Effector CD4-positive, alpha-beta T cell (primary cell): ENCODE measurements around the gene PDZD7.
A peak's percentile ranks its signal among the peaks of the same experiment; 100 is the strongest.

ENCODE experiments used
- DNase-seq: peaks from one replicate; pipeline ENCODE4 v3.0.0-alpha.2; 2020

PDZD7 gene

GRCh38 chr10:101000127-101000914 lies 30.6 kb downstream of the PDZD7 start:
- no peak for DNase-seq

GRCh38 chr10:100999742-101000126 lies 31.2 kb downstream of the PDZD7 start, which contains the start of gene LZTS2:
Gene LZTS2 (plus strand): TSS chr10:100999808. CDS start chr10:101002539, 2,731 bp downstream.
- no peak for DNase-seq

- DNase-seq: peak; percentile 70
These were observed 31.8 kb downstream of the PDZD7 start for GRCh38 chr10:100998991-100999741.

GRCh38 chr10:100998183-100998990 lies 32.5 kb downstream of the PDZD7 start:
- DNase-seq: peak; percentile 55

GRCh38 chr10:100997360-100998182 lies 33.4 kb downstream of the PDZD7 start:
- peak; percentile 72 for DNase-seq

- peak; percentile 21 for DNase-seq
These were observed 34.1 kb downstream of the PDZD7 start for GRCh38 chr10:100996678-100997359.

GRCh38 chr10:100995181-100995580 lies 35.7 kb downstream of the PDZD7 start:
- DNase-seq: no peak

- DNase-seq: no peak
These were observed 36.8 kb downstream of the PDZD7 start for GRCh38 chr10:100993986-100994708.

- DNase-seq: no peak
These were observed 41.8 kb downstream of the PDZD7 start for GRCh38 chr10:100989088-100989487.

- DNase-seq: no peak
These were observed 42.8 kb downstream of the PDZD7 start for GRCh38 chr10:100988166-100988565.

- no peak for DNase-seq
These were observed 43.3 kb downstream of the PDZD7 start for GRCh38 chr10:100987685-100988049.

GRCh38 chr10:100986952-100987684 lies 43.8 kb downstream of the PDZD7 start, which contains the start of the genes MRPL43 and TWNK:
Gene MRPL43 (minus strand): TSS chr10:100987497. CDS start chr10:100987443, 54 bp downstream.
Gene TWNK (plus strand): TSS chr10:100987543. CDS start chr10:100988211, 668 bp downstream.
- DNase-seq: peak; percentile 80

- DNase-seq: no peak
These were observed 44.3 kb downstream of the PDZD7 start for GRCh38 chr10:100986623-100986951.

GRCh38 chr10:100985336-100985735 lies 45.6 kb downstream of the PDZD7 start:
- DNase-seq: no peak

GRCh38 chr10:100984672-100985177 lies 46.2 kb downstream of the PDZD7 start:
- no peak for DNase-seq

GRCh38 chr10:100983868-100984671 lies 46.9 kb downstream of the PDZD7 start:
- no peak for DNase-seq

- no peak for DNase-seq
These were observed 47.8 kb downstream of the PDZD7 start for GRCh38 chr10:100982916-100983830.
